HG03108 (cell line): ENCODE results near the gene CLIP2.
A peak's percentile ranks its signal among the peaks of the same experiment; 100 is the strongest.

Experiments
- ATAC-seq: cut with Tn5 transposase; IDR thresholded peaks from one replicate; pipeline ENCODE4 v1.9.1; 2021; ENCODE audit warnings: moderate library complexity; ENCODE audit not compliant: unreplicated experiment

Gene CLIP2

GRCh38 chr7:74269757-74270277 is 19.4 kb upstream of the CLIP2 start:
- ATAC-seq: peak; percentile 28

GRCh38 chr7:74271742-74272141 is 17.5 kb upstream of the CLIP2 start:
- ATAC-seq: no peak

GRCh38 chr7:74272305-74273038 is 16.7 kb upstream of the CLIP2 start:
- ATAC-seq: peak; percentile 76

DNA sequence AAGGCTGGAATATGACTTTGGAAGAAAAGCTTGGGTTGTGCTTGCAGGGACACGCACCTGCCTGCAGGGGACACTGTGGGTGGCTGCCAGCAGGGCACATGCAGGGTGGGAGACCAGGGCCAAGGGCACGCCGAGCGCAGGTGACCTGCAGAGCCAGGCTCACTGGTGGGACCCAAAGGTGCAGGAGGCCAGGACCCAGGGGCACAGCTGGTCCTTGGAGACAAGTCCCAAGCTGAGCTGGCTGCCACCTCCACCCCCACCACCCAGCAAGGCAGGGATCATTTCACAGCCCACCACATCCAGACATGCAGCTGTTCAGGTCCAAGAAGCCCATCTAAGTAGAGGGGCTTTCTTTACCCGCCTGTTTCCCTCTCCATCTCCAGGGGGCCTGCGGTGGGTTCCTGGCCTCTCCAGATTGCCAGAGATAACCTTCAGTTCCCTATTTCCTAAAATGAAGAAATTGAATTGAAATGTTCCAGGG is 13.8 kb upstream of the CLIP2 start:
- no peak for ATAC-seq

DNA sequence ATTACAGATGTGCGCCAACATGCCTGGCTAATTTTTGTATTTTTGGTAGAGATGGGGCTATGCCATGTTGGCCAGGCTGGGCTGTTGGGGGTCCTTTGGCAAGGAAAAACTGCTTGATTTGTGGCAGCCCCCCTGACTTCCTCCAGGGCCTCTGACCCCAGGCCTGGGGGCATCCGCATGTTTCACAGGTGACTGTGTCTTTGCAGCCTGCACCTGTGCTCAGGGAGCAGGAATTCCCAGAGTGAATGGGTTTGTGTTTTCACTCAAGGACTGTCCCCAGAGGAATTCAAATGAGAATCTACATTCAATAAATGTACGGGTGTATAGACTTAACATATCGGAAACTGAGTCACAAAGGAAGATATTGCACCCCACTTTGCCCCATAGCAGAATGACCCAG is 11.6 kb upstream of the CLIP2 start:
- no peak for ATAC-seq

- no peak for ATAC-seq
These were observed 8.2 kb upstream of the CLIP2 start for GRCh38 chr7:74280985-74281384.

DNA sequence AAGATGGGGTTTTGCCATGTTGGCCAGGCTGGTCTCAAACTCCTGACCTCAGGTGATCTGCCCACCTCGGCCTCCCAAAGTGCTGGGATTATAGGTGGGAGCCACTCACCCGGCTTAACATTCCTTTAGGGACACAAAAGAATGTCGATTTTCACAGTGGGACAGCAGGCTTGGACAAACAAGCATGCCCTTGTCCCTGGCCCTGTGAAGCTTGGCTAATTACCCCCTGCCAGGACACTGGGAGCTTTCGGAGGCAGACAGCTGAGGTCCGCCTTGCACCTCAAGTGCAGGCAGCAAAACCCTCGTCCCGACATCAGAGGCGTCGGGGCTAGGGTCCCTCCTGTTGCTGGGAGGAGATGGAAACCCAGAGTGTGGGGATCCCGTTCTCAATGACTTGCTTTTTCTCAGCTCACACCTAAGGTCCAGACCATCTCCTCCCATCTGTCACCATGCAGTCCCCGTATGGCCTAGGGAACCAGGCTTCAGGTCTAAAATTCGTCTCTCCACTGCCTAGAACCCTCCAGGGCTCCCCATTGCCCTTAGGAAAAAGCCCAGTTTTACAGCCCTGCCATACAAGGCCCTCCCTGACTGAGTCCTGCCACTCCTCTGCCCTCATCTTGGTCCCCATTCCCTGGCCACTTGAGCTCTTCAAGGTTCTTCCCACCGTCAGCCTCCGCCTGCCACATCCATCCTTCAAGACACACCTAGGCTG is 6.3 kb upstream of the CLIP2 start:
- ATAC-seq: no peak

GRCh38 chr7:74283858-74284447 is 5.3 kb upstream of the CLIP2 start:
- ATAC-seq: no peak

DNA sequence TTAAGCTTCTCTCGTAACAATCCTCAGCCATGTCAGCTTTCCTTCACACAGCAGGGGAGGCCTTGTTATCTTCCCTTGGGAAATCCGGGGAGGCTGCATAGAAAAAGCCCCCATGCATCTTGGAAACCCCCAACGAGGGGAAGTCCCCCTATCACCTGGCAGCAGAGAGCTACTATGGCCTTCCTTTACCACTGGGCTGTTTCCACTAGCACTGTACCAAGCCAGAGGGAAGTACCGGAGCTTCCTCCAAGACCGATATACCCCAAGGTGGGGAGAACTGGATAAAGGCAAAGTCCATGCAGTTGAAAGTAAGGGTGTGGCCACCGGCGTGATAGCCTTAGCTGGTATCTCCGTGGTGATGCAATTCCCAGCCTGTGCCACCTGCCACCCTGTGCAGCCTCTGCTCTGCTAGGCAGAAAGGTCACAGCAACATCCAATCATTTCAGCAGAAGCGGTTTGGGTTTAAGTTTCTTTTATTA is 4.4 kb upstream of the CLIP2 start:
- no peak for ATAC-seq

GRCh38 chr7:74286131-74286530 is 3.1 kb upstream of the CLIP2 start:
- no peak for ATAC-seq

DNA sequence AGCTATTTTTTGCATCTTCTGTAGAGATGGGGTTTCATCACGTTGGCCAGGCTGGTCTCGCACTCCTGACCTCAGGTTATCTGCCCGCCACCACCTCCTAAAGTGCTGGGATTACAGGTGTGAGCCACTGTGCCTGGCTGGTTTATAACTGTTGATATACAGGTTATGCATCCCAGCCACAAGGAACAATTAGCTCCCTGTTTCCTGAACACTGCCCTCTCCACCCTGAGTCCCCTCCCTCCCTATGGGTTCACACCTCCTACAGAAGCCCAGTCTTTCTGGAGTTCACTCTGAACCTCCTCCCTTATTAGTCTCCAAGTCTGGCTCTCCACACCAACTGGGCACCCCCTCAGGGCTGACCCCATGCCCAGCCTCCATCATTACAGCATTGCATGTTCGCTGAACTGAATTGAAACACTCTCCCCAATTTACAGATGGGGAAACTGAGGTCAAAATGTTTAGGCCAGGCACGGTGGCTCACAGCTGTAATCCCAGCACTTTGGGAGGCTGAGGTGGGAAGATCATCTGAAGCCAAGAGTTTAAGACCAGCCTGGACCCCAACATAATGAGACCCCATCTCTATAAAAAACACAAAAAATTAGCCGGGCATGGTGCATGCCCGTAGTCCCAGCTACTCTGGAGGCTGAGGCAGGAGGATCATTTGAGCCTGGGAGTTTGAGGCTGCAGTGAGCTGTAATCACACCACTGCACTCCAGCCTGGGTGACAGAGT is 1.7 kb upstream of the CLIP2 start:
- no peak for ATAC-seq

DNA sequence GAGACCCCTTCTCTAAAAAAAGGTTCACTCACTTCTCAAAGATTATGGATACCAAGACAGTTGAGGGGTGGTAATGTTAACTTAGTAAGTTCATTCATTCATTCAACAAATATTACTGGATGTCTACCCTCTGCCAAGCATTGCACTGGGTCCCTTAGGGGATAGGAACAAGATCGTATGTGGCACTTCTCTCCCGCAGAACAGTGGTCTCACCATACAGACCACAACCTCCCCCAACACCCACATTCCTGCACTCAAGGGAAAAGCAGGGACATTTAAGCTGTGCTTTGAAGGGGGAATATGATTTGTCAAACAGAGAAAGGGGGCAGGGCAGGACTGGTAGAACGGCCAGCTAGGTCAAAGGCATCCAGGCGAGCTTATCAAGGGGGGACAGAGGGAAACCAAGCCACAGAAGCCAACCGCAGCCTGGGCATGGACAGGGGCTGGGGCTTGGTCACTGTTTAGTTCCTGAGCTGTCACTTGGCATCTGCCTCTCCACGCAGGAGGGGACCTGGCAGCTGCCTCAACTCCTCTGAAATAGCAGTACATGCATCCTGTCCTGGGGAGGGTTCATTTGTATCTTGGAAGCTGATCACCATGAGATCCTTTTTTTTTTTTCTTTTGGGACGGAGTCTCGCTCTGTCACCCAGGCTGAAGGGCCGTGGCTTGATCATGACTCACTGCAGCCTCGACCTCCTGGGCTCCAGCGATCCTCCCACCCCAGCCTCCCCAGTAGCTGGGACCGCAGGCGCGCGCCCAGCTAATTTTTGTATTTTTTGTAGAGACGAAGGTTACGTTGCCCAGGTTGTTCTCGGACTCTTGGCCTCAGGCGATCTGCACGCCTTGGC is 949 bp upstream of the CLIP2 start:
- ATAC-seq: no peak

DNA sequence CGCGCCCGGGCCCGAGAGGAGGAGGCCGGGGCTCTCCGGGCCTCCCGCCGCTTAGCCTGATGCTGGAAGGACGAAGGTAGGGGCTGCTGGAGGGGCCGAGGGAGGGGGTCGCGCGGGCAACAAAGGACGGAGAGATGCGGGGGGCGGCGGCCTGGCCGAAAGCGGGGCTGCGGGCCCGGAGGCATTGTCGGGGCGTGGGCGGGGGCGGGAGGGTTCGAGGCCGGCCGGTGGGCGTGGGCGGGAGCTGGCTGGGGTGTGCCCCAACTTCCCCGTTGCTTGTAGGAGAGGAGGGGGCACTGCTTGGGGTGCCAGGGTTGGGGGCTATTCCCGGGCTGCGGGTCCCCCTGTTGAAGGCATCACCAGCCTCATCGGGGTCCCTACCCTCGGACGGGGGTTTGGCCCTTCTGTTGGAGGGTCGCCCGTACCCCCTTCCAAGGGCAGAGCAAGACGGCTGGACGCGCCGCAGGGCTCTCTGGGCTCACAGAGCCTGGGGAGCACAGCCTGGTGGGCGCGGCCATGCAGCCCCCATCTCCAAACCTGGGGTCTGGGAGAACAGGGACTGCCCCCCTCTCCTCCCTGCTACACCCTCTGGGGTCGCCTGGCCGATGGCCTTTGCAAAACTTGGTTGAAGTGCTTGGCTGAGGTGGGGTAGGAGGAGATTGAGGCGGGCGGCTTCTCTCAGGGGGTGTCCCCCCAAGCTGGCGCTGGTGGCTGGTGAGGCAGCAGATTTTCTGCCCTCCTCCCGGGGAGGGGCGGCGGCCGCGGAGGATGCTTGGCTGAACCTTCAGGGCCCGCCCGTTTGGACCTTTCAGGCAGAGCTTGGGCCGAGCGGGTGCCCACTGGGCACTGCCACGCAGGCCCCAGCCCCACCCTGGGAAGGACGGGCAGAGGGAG is 699 bp downstream of the CLIP2 start:
- ATAC-seq: no peak

DNA sequence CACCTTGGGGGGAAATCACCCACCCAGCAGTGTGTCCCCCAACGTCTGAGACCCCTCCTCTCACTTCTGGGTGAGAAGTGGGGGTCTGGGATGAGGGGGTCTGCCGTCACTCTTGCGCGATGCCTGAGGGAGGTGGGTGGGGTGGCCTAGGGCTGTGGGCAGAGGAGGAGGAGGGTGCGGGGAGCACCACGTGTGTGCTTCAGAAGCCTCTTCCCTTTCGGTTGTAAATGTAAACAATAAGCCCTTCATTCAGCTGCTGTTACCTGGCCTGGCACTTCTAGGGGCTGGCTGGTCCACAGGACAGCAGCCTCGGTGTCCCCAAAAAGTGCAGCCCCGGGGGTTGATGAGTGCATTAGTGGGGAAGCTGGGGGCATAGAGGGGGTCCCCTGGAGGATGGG is 1.3 kb downstream of the CLIP2 start:
- no peak for ATAC-seq

GRCh38 chr7:74290981-74291441 is 1.8 kb downstream of the CLIP2 start:
- ATAC-seq: no peak

DNA sequence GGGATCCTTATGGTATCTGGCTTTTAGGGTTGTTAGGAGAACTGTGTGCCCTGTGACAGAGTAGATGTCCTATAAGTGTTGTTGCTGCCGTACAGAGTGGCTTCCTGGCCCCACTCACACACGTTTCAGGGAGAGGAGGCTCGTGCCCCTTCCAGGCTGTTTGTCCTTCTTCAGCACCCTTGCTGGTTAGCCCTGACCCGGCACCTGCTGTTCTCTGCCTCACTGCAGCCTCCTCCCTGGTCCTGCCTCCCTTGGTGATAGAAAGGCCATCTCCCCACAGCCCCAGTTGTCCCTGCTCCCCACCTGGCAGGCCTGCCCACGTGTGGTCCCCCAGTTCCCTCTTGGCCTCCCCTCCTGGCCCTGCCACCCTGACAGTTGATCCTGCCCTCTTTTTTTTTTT is 2.3 kb downstream of the CLIP2 start:
- no peak for ATAC-seq

- no peak for ATAC-seq
These were observed 3.8 kb downstream of the CLIP2 start for GRCh38 chr7:74292757-74293576.

DNA sequence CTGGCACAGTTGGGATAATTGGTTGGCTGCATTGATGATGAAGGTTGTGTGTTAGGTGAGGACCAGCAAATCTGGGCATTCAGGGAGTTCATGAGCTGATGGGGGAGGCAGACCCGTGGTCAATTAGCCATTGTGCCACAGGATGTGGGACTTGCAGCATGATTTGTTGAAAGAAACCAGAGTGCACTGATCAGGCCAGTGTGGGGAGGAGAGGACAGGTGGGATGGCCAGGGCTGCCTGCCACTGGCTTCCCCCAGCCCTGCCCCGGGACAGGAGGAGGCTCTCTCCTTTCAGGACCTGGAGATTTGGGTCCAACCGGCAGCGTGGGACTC is 4.3 kb downstream of the CLIP2 start:
- no peak for ATAC-seq
